ENCODE measurements around the gene SLC7A4.

Gene SLC7A4

DNA sequence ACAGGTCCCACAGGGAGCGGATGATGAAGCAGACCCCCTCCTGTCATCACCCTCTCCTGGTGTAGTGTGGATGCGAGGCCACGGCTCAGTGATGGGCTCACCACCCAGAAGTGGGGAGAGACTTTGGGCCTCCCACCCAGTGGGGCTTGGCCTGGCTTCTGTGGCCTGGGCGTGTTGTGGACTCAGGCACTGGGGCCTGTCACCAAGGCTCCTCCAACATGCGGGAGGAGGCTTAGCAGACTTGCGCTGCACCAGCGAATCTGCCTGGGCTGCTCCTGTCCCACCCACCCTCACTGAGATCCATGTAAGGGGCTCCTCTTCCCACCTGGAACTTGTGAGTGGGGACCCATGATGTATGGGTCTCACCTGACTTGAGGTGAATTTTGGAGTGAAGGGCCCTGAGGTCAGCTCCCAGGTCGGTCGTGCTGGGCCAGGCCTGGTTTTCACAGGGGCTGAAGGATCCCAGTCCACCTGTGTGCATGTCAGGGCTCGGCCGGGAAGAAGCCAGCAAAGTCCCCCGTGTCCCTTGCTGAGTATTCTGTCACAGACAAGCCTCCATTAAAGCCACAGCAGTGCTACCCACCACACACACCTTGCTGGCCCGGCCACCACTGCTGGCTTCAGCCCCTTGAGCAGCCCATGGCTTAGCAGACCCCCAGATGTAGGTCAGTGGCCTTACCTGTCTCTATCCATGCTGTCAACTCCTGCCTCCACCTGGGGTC lies 34.7 kb downstream of the SLC7A4 start:
- DNase-seq: no peak

DNA sequence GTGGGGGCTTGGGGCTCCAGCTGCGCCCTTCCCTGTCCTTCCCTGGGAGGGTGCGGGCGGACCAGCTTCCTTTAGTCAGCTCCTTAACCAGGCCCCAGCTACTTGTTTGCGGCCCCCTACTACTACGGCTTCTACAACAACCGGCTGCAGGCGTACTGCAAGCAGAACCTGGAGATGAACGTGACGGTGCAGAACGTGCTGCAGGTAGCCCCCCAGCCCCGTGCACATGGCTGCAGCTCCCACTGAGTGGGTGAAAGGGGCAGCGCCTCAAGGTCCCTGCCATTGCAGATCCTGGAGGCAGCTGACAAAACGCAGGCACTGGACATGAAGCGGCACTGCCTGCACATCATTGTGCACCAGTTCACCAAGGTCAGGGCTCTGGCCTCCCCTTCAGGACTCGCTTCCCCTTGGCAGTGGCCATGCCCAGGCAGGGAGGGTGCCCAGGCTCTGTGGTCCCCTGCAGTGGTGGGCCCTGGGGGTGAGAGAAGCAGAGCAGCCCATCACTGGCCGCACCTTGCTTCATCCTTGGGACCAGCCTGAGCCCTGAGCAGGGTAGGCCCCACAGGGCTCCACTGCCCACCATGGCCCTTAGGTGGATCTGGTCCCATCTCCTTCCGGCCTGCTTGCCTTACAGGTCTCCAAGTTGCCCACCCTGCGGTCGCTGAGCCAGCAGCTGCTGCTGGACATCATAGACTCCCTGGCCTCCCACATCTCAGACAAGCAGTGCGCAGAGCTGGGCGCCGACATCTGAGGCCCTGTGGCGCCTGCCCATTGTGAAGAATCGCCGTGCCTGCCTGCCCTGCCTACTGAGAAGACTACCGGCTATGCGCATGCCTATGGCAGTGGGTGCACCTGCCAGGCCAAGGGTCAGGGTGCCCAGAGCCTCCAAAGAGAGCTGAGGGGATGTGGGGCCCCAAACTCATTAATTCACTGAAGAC lies 35.5 kb downstream of the SLC7A4 start:
- DNase-seq: no peak

DNA sequence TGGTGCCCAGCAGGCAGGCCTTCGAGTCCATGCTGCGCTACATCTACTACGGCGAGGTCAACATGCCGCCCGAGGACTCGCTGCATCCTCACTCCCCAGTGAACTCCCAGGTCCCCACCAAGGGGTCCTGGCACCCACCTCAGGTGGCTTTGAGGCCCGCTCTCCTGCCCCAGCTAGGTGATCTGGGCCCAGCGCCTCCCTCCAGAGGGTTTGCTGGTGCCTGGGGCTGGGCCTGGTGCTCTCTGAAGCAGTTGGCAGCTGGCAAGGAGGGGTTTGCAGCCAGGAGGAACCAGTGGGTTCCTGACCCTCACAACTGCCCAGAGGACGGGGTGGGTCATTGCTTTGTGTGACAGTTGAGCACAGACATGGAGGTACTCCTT lies 36.3 kb downstream of the SLC7A4 start:
- DNase-seq: no peak

DNA sequence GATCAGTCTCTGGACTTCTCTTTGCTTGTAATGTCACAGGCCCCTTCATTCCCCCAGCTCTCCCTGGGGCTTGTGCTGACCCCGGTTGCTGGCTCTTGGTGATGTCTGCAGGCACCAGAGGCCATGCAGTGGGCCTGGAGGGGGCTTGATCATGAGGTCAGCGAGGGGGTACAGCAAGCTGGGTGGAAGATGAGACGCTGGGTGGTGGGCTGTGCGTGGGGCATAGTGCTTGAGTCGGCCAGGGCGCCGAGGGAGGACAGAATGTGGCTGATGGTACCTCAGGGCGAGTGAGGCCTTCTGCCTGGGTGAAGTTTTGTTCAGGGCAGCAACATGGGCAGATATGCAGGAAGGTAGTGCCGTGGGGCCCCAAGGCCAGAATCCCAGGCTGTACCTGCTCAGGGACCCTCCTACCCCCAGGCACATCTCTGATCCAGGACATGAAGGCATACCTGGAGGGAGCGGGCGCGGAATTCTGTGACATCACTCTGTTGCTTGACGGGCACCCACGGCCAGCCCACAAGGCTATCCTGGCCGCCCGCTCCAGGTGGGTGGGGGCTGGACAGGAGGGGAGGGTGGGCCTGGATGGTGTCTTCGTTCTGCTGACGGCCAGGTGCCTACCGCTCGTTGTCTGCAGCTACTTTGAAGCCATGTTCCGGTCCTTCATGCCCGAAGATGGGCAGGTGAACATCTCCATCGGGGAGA lies 36.9 kb downstream of the SLC7A4 start:
- no peak for DNase-seq

DNA sequence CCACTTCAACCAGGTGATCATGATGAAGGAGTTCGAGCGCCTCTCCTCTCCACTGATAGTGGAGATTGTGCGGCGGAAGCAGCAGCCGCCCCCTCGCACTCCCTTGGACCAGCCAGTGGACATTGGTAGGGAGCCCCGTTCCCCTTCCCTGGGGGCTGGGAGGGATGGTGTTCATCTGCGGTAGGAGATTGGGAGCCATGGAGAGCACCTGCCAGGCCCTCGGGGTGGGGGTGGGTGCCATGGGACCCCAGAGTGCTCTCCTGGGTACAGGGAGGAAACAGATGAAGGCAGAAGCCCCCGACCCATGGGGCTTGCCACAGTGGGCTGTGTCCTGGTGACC lies 37.5 kb downstream of the SLC7A4 start:
- no peak for DNase-seq

DNA sequence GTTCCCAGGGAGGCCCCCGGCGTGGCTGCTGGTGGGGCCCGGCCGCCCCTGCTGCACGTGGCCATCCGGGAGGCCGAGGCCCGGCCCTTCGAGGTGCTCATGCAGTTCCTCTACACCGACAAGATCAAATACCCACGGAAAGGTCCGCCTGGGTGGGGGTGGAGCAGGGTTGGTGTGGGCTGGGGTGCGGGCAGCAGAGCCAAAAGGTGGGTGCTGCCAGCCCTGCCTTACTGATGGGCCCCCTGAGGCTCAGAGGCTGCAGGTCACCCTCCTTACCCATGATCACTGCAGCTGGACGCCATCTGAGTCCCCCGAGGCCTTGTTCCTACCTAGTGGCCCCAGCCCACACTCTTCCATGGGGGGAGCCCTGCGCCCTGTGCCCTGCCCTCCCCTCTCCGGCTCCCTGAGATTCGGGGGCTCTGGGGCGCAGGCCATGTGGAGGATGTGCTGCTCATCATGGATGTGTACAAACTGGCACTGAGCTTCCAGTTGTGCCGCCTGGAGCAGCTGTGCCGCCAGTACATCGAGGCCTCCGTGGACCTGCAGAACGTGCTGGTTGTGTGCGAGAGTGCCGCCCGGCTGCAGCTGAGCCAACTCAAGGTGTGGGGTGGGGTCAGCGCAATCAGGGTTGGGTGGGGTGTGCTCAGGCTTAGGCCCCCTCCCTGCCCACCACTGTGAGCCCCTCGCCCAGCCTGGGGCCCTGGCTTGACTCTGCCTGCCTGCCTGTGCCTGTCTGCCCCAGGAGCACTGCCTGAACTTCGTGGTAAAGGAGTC lies 38.0 kb downstream of the SLC7A4 start:
- DNase-seq: no peak

DNA sequence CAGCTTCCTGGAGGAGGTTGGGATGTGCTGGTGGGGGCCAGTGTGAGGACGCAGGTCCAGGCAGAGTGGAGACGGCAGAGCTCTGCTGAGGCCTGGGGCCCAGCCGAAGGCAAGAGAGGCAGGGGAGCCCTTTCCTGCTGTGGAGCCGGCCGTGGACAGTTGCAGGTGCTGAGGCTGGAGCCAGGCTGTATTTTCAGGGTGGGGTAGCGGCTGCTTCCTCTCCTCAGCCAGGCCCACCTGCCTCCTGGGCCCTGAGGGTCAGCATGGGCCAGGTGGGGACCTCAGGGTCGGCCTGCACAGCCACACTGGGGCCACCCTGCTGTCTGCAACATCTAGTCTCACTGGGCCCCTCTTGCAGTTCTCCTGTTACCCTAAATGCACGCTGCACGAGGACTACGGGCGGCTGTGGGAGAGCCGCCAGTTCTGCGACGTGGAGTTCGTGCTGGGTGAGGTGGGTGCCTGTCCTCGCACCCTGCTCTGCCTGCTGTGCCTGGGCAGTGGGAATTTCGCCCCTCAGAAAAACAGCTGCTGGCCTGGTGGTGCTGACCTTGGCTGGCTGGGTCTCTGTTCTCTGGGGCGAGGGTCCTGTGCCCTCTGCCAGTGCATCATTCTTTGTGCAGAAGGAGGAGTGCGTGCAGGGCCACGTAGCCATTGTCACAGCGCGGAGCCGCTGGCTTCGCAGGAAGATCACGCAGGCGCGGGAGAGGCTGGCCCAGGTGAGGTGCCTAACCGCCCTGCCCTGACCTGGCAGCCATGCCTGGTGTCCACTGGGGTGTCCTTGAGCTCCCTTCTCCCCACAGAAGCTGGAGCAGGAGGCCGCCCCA lies 38.8 kb downstream of the SLC7A4 start:
- DNase-seq: no peak

DNA sequence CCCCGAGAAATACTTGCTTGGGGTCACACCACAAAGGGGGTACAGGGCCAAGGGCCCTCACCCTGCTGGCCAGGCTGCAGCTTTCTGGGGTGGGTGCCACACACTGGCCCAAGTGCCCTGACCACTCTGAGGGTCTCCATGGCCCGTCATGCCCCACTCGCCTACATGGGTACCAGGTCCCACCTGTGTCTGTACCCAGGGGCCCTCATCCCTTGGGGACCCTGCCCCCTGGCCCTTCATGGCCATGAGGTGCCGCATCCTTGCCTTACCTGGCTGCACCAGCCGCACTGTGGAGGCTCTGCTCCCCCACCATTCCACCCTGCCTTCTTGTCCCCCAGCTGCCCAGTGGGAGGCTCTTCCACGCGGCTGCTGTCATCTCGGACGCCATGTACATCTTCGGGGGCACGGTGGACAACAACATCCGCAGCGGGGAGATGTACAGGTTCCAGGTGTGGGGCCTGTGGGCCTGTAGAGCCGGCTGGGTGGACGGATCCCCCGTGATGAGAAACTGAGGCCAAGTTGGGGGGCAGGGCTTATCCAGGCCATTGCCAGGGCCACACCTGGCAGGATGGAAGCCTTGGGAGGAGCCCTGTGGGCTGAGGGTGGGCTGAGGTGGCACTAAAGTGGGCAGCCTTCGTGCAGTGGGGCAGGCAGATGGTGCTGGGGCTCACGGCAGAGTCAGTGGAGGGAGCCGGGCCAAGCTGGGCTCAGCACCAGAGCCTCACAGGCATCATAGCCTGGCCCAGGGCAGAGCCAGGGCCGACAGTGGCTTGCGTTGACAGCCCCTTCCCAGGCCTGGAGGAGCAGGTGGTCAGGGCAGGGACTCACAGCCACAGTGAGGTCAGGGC lies 39.7 kb downstream of the SLC7A4 start:
- DNase-seq: no peak

DNA sequence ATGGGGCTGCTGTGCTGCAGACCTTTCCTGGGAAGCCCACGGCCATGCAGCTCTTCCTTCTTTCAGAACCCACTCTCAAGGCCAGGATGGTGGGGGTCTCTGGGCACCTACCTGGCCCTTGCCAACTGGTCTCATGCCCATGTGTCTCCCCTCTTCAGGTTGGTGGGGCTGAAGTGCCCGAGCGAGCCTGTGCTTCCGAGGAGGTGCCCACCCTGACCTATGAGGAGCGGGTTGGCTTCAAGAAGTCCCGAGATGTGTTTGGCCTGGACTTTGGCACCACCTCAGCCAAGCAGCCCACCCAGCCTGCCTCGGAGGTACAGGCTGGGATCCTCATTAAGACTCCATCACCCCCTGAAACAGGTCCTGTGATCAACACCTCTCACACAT lies 40.3 kb downstream of the SLC7A4 start:
- no peak for DNase-seq

DNA sequence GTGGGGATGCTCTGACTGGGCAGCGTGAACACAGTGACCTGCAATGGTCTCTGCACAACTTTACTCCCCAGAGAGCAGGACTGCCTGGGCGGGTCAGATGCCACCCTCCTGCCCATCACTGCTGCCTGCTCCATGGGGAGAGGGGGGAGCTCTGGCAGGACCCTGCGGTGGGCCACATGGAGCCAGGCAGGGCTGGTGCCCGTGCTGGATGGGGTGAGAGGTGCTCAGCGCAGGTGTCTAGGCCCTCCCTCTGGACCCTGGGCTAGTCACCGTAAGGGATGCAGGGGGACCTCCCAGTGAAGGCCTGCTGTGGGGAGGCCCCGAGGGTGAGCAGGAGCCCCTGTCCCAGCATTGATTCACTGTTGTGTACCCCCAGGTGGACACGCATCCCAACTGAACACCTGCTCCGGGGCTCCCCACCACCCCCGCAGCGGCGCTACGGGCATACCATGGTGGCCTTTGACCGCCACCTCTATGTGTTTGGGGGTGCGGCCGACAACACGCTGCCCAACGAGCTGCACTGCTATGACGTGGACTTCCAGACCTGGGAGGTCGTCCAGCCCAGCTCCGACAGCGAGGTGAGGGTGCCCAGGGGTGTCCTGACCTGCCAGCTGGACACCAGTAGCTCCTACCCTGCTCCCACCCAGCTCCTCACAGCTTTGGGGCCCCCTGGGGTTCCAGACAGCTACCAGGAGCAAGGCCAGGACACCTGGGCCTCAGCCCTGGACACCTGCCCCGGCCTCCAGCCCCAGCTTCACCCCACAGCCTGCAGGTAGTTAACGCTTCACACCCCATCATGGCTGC lies 40.9 kb downstream of the SLC7A4 start:
- DNase-seq: no peak

DNA sequence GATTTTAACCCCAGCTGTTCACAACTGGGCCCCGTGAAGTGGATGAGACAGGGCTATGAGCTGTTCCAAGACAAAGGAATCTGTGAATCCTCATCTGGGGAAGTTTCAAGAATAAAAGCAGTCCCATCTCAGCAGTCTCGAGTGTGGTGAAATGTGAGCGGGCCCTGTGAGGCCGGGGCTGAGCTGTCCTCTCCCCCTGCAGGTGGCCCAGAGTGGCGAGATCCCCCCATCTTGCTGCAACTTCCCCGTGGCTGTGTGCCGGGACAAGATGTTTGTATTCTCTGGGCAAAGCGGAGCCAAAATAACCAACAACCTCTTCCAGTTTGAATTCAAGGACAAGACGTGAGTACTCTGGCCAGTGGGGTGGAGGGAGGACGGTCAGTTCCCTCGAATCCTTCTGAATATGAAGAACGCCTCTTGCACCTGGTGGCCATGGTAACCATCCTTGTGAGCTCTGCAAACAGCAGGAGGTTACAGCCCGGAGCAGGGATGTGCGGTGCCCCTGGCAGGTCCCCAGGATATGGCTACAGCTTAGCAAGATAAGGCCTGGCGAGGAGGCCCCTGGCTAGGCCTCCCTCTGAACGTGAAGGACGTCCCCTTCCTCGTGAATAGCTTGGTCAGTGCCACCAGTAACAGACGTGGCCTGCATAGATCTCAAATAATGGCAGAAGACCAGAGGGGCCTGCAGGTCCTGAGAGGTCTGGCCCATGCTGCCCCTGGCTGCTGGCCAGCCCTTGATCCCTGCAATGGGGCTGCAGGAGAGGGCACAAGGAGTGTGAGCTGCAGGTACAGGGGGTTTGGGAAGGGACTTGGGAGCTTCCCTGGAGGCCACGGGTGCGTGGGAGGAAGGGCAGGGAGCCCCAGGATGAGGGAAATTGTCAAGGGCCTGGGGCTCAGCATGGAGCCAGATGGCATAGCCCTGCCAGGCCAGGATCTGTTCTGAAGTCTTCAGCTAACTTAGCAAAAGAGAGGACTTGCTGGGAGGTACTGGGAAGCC lies 41.9 kb downstream of the SLC7A4 start:
- DNase-seq: no peak

DNA sequence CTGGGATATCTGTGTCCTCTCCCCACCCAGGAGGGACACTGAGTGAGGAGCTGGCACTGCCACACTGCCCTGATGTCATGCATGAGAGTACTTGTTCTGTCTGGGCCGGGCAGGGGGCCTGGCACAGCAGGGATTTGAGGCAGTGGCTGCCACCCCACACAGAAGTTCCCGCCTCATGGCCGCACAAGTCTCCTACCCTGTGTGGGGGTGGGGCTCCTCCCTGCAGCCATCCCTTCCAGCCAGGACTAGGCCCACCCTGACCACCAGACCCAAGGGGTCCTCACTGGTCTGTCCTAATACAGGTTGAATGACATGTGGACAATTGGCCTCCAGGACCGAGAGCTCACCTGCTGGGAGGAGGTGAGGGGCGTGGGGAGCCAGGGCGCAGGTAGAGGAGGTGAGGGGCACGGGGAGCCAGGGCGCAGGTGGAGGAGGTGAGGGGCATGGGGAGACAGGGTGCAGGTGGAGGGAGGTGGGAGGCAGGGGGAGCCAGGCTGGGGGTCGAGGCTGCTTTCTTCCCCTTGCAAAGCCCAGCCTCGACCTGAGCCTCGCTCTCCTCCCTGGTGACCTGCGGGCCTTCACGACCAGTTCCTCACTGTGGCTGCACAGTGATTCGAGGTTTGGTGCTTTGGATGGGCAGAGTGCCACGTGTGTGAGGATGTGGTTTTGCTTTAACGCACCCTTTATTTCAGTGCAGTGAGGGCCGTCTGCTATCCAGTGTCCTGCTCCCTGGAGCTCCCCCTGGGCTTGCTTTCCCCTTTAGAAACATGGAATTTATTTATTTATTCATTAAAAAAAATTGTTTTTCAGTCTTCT lies 42.8 kb downstream of the SLC7A4 start:
- DNase-seq: no peak

DNA sequence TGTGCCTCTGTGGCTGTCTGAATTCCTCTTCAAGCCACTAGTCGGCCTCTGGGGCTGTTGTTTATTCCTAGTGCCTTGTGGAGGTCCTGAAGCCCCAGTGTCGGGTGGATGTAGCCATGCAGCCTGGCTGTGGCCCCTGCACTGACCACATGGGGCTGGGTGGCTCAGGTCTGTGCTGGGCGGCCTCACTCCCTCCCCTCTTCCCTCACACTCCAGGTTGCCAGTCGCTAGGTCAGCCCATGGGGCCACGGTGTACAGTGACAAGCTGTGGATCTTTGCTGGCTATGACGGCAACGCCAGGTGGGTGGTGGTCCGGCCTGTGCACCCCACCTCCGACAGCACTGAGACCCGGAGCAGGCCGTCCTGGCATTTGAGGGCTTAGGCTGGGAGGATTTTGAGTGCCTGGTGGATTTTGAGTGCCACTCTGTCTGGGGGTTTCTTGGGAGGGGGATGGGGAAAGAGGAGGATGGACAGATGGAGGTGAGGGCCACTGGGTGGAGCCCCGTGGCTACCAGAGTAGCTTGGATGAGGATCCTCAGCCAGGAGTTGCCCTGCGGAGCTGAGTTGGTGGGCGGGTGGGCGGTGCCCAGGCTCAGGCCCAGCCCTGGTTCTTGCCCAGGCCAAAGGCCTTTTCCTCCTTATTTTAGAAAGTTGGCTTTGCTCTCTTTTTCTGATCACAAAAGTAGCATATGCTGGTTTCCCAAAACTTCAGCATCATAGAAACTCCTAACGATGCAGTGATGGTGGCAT lies 43.6 kb downstream of the SLC7A4 start:
- no peak for DNase-seq

DNA sequence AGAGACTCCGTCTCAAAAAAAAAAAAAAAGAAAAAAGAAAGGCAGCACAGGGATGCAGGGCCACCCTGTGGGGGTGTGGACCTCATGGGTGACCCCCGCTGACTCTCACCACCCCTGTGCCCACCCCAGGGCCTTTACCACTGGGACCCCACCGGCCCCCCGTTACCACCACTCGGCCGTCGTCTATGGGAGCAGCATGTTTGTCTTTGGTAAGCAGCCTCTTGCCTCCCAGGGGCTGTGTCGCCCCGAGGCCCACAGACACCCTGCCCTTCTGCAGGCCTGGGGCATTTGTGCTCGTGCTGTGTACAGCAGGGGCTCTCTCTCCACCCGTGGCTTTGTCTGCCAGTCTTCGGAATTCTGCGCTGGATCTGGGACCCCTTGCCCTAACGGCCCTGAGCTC lies 45.0 kb downstream of the SLC7A4 start:
- no peak for DNase-seq

DNA sequence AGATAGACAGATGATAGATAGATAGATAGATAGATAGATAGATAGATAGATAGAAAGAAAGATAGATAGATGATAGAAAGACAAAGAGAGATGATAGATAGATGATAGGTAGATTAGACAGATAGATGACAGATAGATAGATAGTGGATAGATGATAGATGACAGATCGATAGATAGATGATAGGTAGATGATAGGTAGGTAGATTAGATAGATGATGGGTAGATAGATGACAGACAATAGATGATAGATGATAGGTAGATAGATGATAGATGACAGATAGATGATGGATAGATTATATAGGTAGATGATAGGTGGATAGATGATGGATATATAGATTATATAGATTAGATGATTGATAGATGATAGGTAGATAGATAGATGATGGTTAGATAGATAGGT lies 46.0 kb downstream of the SLC7A4 start:
- DNase-seq: no peak

DNA sequence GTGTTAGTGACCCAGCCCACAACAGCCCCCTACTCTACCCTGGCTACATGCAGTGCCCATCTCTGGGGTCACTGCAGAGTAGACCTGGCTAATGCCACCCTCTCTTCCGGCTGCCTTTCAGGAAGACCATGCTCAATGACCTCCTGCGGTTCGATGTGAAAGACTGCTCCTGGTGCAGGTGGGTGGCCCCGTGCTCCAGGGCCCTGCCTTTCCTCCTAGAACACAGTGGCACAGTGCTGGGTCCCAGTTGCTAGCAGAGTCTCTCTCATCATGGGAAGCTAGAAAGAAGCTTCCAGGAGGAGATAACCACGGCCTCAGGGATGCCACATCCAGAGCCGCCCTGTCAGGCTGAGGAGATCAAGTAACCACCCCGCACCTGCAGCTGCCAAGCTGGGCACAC lies 46.6 kb downstream of the SLC7A4 start:
- DNase-seq: no peak

DNA sequence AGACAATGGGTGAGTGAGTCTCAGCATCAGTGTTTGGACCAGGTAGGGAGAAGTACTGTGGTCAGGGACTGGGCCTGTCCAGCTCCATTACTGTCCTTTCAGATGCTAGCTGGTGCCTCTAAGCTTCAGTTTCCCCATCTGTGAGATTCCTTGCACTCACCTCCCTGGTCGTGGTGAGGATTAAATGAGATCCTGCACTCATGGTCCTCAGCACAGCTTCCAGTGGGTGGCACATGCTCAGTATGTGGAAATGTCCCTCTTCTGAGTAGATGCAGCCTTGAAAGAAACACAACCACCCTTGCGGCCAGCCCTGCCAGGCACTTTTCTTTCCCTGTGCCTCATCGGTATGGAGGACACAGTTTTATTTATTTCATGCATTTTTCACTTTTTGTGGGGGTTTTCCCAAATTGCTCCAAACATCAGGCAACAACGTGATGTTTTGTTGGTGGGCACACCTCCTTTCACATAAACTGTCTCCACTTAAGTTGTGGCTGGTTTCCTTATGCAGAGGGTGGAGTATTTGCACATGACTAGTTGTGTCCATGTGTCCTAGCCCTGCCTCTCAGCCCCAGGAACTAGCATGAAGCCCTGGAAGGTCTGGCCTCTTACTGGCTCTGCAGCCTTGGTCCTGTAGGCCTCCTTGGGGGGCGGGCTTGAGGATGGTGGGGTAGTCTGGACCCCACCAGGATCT lies 49.1 kb downstream of the SLC7A4 start:
- no peak for DNase-seq

Measured in NCI-H510A treated with DMSO at 0.1 percent for 48 hours (cell line).